Body of pancreas (tissue), 4 donors: Measurements from ENCODE around the gene ULK2.
"Not testable (repeated sequence)": the region's sequence is repeated elsewhere in the genome, so short reads cannot be mapped to it uniquely, and the experiment has no call there.

Experiments
- CTCF ChIP-seq, 7 experiments: fragments of 450-650 bp in 4 of 7; fragments of 200-600 bp in 3 of 7; sonication (generic) in 3 of 7; IDR thresholded peaks; one replicate each; pipeline ENCODE4 v1.5.1; 2016 to 2019; ENCODE audit warnings: antibody characterized with exemption in 7 of 7
- POLR2A ChIP-seq, 3 donors: fragments of 450-650 bp; IDR thresholded peaks; one replicate each; pipeline ENCODE4 v1.6.1; 2016; ENCODE audit warnings: antibody characterized with exemption in 3 of 3, mild to moderate bottlenecking in 2 of 3

- TF ChIP-seq CTCF, POLR2A (IDR thresholded peaks at IDR 0.05): not testable (repeated sequence)
Measured at GRCh38 chr17:19890001-19890400, 22.3 kb upstream of the ULK2 start.
